Activated T-cell treated with anti-CD3 and anti-CD28 coated beads, Interleukin-2, amount 50 U/mL, for 4 hours (primary cell): ENCODE data around the gene MINK1. TPM values are rescaled to one million over a fixed set of nuclear protein-coding genes. Genes with fewer than 3 reads are reported as not detected.

Experiments
- ATAC-seq, 2 donors: fragments of 200-7000 bp; cut with Tn5 transposase; one replicate each; pipeline ENCODE4 v1.10.0; 2021
- DNase-seq: peaks from one replicate; pipeline ENCODE4 v3.0.0-alpha.2; 2020
- H3K27me3 Mint-ChIP-seq: one replicate; pipeline ENCODE4 v1.8.0; 2021; ENCODE audit warnings: low read depth, mixed read lengths
- H3K36me3 Mint-ChIP-seq: one replicate; pipeline ENCODE4 v1.8.0; 2022; ENCODE audit warnings: mixed read lengths; ENCODE audit not compliant: insufficient read depth
- H3K4me1 Mint-ChIP-seq: one replicate; pipeline ENCODE4 v1.8.0; 2021; ENCODE audit warnings: low read depth, mixed read lengths
- H3K4me3 Mint-ChIP-seq: one replicate; pipeline ENCODE4 v1.8.0; 2021; ENCODE audit warnings: mild to moderate bottlenecking, moderate library complexity, mixed read lengths
- H3K9me3 Mint-ChIP-seq: one replicate; pipeline ENCODE4 v1.8.0; 2021; ENCODE audit warnings: mixed read lengths
- total RNA-seq, 3 donors: library from RNA; stranded (reverse); gene quantifications; one replicate each; pipeline ENCODE4 v1.2.1, GENCODE V29; 2021

Gene MINK1
- total RNA-seq, 3 donors from 2014 or later = 43.3 to 51.5 (median 45.1) TPM

DNA sequence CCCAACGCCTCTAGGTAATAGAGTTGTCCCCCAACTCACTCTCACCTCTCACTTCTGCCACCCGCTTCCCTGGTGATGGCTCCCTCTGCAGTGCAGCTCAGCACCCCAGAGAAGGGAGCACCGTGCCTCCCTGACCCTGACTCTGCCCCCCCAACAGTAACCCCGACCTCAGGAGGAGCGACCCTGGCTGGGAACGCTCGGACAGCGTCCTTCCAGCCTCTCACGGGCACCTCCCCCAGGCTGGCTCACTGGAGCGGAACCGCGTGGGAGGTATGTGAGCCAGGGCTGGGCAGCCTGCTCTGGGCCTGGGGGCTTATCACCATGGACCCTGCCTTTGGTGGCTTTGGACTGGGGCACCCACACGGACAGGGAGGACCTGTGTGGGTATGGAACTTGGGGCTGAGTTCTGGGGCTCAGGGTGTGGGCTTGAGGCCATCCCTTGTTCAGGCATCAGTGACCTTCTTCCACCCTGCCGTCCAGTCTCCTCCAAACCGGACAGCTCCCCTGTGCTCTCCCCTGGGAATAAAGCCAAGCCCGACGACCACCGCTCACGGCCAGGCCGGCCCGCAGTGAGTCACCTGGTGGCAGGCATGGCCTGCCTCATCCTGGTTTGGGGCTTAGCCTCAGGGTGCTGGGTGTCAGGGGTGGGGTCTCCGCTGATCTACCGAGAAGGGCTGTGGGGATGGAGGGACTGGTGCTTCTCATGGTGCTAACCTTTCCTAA is 59.5 kb downstream of the MINK1 start:
- no peak overlapping the region for H3K4me3 Mint-ChIP-seq
- ATAC-seq (no peak), DNase-seq (no peak)
- H3K9me3 Mint-ChIP-seq = no peaks in the 10 kb centered on the region
- H3K36me3 Mint-ChIP-seq = peaks cover 17% of the 10 kb centered on the region
- H3K4me1 Mint-ChIP-seq = peaks cover 2% of the 10 kb centered on the region
- no peaks in the 10 kb centered on the region for H3K27me3 Mint-ChIP-seq

DNA sequence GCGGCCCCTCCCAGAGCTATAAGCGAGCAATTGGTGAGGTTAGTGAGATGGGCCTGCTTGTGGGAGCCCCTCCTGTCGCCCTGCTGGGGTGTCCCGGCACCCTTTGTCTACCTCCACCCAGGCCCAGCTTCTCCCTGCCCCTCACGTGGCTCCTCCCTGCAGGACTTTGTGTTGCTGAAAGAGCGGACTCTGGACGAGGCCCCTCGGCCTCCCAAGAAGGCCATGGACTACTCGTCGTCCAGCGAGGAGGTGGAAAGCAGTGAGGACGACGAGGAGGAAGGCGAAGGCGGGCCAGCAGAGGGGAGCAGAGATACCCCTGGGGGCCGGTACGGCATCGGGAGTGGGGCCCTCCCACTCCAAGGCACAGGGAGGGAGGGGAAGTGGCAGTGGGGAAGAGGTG is 60.1 kb downstream of the MINK1 start:
- H3K27me3 Mint-ChIP-seq = no peaks in the 10 kb centered on the region
- H3K9me3 Mint-ChIP-seq = no peaks in the 10 kb centered on the region
- ATAC-seq (no peak), DNase-seq (no peak)
- H3K4me3 Mint-ChIP-seq = no peak overlapping the region
- H3K36me3 Mint-ChIP-seq = peaks cover 17% of the 10 kb centered on the region
- H3K4me1 Mint-ChIP-seq = peaks cover 3% of the 10 kb centered on the region

DNA sequence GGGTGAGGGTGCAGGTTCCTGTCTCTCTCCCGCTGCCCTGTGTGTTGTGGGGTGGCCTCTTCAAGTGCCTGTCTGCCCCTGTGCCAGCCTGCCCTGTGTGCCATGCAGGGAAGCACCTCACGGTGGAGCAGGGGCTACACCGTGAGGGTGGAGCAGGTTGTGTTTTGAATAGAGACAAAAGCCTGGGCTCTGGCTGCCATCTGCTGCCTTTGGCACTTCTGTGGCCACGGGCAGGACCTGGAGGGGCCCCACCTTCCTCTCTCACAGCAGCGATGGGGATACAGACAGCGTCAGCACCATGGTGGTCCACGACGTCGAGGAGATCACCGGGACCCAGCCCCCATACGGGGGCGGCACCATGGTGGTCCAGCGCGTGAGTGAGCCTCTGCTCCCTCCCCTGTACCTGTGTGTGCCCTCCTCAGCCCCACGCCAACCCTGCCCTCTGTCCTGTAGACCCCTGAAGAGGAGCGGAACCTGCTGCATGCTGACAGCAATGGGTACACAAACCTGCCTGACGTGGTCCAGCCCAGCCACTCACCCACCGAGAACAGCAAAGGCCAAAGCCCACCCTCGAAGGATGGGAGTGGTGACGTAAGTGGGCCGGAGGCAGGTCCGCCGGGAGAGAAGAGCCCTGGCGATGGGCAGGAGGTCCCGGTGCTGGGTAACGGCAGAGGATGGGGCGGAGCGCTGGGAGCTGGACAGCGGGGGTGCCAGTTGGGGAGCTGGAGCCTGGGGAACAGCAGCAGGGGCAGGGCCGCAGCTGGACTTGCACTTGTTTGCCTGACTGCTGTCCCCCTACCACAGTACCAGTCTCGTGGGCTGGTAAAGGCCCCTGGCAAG is 60.8 kb downstream of the MINK1 start:
- peaks cover 16% of the 10 kb centered on the region for H3K36me3 Mint-ChIP-seq
- DNase-seq = no peak
- no peaks in the 10 kb centered on the region for H3K27me3 Mint-ChIP-seq
- ATAC-seq = no peak
- H3K4me3 Mint-ChIP-seq = no peak overlapping the region
- no peaks in the 10 kb centered on the region for H3K9me3 Mint-ChIP-seq
- H3K4me1 Mint-ChIP-seq = peaks cover 7% of the 10 kb centered on the region

DNA sequence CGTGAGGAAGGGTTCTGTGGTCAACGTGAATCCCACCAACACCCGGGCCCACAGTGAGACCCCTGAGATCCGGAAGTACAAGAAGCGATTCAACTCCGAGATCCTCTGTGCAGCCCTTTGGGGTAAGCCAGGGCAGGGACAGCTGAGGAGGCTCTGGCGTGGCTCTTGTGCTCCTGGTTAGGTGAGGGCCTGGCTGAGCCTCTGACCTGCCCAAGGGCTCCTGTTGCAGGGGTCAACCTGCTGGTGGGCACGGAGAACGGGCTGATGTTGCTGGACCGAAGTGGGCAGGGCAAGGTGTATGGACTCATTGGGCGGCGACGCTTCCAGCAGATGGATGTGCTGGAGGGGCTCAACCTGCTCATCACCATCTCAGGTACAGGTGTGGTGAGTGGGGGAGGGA is 62.0 kb downstream of the MINK1 start:
- Mint-ChIP-seq H3K9me3 (no peaks in the 10 kb centered on the region), H3K4me1 (peaks cover 13% of the 10 kb centered on the region), H3K36me3 (peaks cover 14% of the 10 kb centered on the region), H3K27me3 (no peaks in the 10 kb centered on the region), H3K4me3 (no peak overlapping the region)
- DNase-seq (no peak), ATAC-seq (no peak)

DNA sequence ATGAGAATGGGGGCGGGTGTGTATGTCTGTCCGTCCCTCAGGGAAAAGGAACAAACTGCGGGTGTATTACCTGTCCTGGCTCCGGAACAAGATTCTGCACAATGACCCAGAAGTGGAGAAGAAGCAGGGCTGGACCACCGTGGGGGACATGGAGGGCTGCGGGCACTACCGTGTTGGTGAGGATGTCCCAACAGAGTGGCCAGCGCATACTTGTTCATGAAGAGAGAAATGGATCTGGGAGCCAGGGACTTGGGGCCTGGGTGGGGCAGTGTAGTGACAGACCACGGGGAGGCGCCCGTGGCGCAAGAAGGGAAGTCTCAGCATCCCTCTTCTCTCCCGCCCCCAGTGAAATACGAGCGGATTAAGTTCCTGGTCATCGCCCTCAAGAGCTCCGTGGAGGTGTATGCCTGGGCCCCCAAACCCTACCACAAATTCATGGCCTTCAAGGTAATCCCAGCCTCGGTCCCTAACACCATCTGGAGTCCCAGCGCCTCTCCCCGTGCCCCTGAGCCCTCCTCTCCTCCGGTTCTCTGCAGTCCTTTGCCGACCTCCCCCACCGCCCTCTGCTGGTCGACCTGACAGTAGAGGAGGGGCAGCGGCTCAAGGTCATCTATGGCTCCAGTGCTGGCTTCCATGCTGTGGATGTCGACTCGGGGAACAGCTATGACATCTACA is 62.7 kb downstream of the MINK1 start:
- DNase-seq = no peak
- Mint-ChIP-seq H3K36me3 (peaks cover 12% of the 10 kb centered on the region), H3K4me3 (no peak overlapping the region), H3K4me1 (peaks cover 15% of the 10 kb centered on the region), H3K9me3 (no peaks in the 10 kb centered on the region), H3K27me3 (no peaks in the 10 kb centered on the region)
- no peak for ATAC-seq

DNA sequence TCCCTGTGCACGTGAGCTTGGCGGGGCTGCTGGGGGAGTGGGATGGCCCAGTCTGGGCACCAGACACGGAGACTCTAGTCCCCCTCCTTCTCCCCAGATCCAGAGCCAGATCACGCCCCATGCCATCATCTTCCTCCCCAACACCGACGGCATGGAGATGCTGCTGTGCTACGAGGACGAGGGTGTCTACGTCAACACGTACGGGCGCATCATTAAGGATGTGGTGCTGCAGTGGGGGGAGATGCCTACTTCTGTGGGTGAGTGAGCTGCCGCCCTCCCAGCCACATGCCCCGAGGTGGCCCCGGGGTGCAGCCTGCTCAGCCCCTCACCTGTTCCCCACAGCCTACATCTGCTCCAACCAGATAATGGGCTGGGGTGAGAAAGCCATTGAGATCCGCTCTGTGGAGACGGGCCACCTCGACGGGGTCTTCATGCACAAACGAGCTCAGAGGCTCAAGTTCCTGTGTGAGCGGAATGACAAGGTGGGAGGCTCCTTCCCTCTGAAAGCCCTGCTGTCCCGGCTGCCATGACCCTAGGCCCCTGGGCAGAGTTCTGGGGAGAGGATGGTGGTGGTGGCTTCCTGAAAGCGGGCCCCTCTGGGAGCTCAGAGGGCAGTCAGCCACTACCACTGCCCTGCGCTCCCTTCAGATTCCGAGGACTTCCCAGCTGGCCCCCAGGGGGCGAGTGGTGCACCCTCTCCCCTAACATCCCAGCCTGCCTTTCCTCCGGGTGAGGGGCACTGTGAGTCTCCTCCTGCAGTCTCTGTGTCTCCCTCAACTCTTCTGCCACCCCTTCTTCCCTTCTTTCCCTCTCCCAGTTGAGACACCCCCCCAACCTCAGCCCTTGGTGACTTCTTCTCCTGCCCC is 63.4 kb downstream of the MINK1 start:
- Mint-ChIP-seq H3K4me3 (no peak overlapping the region), H3K4me1 (peaks cover 18% of the 10 kb centered on the region), H3K27me3 (no peaks in the 10 kb centered on the region), H3K36me3 (peaks cover 12% of the 10 kb centered on the region), H3K9me3 (no peaks in the 10 kb centered on the region)
- no peak for ATAC-seq
- no peak for DNase-seq

DNA sequence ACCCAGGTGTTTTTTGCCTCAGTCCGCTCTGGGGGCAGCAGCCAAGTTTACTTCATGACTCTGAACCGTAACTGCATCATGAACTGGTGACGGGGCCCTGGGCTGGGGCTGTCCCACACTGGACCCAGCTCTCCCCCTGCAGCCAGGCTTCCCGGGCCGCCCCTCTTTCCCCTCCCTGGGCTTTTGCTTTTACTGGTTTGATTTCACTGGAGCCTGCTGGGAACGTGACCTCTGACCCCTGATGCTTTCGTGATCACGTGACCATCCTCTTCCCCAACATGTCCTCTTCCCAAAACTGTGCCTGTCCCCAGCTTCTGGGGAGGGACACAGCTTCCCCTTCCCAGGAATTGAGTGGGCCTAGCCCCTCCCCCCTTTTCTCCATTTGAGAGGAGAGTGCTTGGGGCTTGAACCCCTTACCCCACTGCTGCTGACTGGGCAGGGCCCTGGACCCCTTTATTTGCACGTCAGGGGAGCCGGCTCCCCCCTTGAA is 64.1 kb downstream of the MINK1 start:
- ATAC-seq = no peak
- Mint-ChIP-seq H3K4me3 (no peak overlapping the region), H3K9me3 (no peaks in the 10 kb centered on the region), H3K4me1 (peaks cover 19% of the 10 kb centered on the region), H3K27me3 (no peaks in the 10 kb centered on the region), H3K36me3 (peaks cover 12% of the 10 kb centered on the region)
- DNase-seq = no peak

DNA sequence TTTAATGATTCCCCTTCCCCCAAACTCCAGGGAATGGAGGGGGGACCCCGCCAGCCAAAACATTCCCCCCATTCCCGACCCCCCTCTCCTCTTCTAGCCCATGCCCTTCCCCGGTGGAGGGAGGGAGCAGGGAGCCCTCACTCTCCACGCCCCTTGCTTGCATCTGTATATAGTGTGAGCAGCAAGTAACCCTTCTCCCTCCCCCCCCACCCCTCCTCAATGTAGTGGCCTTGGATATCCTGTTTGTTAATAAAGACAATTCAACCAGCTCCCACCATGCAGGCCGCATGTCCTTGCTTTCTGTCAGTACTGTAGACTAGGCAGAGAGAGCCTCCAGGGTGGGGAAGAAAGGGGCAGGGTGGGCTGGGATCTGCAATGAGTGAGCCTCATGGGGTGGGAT is 64.6 kb downstream of the MINK1 start:
- H3K9me3 Mint-ChIP-seq = no peaks in the 10 kb centered on the region
- no peaks in the 10 kb centered on the region for H3K27me3 Mint-ChIP-seq
- no peak overlapping the region for H3K4me3 Mint-ChIP-seq
- ATAC-seq (no peak), DNase-seq (no peak)
- peaks cover 24% of the 10 kb centered on the region for H3K4me1 Mint-ChIP-seq
- H3K36me3 Mint-ChIP-seq = peaks cover 9% of the 10 kb centered on the region

DNA sequence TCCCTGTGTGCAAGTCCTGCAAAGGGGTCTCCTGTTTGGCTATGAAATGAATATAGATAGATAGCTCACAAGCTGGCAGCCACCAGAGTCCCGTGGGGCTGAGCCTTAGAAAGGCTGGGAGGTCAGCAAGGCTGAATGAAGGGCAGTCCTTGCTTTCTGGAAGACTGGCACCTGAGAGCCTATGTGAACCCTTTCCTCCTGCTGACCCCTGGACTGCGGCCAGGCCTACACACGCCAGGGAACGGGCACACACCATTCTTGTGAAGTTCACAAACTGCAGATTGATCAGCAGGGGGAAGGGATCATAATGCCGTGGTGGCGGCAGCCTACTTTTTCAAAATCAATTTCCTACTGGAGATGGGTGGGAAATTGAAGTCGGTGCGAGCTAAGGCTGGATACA is 65.2 kb downstream of the MINK1 start:
- H3K9me3 Mint-ChIP-seq = no peaks in the 10 kb centered on the region
- no peak for ATAC-seq

DNA sequence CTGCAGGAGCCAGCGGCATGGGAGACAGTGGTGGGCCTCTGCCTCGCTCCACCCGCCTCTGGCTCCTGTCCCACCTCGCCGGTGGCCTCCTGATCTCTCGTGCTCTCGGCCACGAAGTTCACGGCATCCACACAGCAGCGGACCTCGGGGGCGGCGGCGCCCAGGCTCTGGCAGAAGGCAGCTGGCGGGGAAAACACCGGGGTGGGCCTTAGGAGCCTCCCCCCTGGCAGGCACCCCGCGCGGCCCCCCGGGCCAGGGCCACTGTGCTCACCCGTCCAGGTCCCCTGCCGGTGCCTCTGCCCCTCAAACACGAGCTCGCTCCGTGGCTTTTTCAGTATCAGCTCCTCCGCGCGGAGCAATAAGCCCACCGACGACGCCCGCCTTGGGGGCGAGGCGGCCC is 65.8 kb downstream of the MINK1 start:
- Mint-ChIP-seq H3K27me3 (no peaks in the 10 kb centered on the region), H3K4me3 (peak overlapping the region; percentile 67), H3K4me1 (peaks cover 34% of the 10 kb centered on the region), H3K36me3 (peaks cover 9% of the 10 kb centered on the region), H3K9me3 (no peaks in the 10 kb centered on the region)
- DNase-seq (no peak), ATAC-seq (peak; percentile 3 to 8)

More for the DNA sequence above, 65.2 kb downstream of the MINK1 start:
- Mint-ChIP-seq H3K36me3 (peaks cover 9% of the 10 kb centered on the region), H3K4me3 (peak overlapping the region; percentile 67), H3K27me3 (no peaks in the 10 kb centered on the region), H3K4me1 (peaks cover 30% of the 10 kb centered on the region)
- no peak for DNase-seq

DNA sequence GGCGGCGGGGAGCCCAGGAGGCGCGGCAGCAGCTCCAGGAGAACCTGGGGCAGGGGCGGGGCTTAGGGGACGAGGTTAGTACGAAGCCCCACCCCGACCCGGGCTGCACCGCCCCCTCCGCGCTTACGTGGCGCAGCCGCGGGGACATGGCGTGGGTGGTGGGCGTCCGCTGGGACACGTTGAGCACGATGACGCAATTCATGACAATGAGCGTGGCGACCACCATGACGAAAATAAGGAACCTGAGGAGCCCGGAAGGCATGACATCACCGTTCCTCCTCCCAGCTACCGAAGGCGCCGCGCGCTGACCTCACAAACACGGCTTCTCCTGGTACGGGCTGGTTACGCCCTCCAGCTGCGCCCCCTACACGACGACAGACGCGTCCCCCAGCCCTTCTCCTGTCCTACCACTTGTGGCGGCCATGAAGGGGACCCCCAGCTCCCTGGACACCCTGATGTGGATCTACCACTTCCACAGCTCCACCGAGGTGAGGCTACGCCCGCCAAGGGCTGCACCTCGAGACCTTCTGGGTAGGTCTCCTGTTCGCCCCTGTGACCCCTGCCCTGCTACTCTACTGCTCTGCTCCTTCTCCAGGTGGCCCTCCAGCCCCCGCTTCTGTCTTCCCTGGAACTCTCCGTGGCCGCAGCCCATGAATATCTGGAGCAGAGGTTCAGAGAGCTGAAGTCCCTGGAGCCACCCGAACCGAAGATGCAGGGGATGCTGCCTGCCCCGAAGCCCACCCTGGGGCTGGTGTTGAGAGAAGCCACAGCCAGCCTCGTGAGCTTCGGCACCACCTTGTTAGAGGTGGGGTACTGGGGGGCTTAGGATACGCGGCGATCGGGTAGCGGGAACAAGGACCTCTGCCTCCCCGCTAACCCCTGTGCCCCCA is 66.4 kb downstream of the MINK1 start, which contains the start of gene C17orf107:
C17orf107 (plus strand) TSS at position 196 of the 890 bp plus-strand sequence; CDS start at position 423, 227 bp downstream.
- Mint-ChIP-seq H3K36me3 (peaks cover 9% of the 10 kb centered on the region), H3K4me3 (peak within 1 kb of the TSS; percentile 85), H3K27me3 (no peaks in the 10 kb centered on the region), H3K9me3 (no peaks in the 10 kb centered on the region), H3K4me1 (peaks cover 34% of the 10 kb centered on the region)
- DNase-seq (peak; percentile 98), ATAC-seq (peak; percentile 84 to 85)

DNA sequence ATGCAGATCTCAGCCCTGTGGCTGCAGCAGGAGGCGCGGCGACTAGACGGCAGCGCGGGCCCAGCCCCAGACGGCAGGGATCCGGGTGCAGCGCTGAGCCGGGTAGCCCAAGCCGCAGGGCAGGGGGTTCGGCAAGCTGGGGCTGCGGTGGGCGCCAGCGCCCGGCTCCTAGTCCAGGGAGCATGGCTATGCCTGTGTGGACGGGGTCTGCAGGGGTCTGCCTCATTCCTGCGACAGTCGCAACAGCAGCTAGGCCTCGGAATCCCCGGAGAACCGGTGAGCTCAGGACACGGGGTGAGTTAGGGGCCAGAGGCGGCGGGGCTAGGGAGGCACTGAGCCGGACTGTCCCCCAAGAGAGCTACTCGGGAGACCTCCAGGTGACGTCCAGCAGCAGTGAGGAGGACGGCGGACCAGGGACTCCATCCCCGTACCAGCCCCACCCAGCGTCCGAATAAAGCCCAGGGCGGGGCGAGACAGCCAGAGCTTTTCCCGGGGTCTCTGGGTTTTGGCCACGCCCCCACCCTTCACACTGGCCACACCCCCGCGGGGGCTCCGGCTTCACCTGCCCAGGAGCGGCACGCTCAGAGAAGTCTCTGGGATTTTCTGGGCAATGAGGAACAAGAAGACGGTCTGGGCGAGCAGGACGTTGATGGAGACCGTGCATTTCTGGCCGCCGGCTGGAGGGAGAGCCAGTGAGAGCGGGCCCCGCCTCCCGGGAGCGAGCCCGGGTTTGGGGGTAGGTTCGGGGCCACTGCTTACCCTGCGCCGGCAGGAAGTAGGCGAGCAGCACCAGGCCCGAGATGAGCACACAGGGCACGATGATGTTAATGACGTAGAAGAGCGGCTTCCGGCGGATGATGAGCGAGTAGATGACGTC is 67.3 kb downstream of the MINK1 start:
- ATAC-seq (no peak), DNase-seq (peak; percentile 46)
- no peaks in the 10 kb centered on the region for H3K9me3 Mint-ChIP-seq
- peak overlapping the region; percentile 85 for H3K4me3 Mint-ChIP-seq
- H3K4me1 Mint-ChIP-seq = peaks cover 34% of the 10 kb centered on the region
- no peaks in the 10 kb centered on the region for H3K27me3 Mint-ChIP-seq
- H3K36me3 Mint-ChIP-seq = peaks cover 5% of the 10 kb centered on the region
